HCT116 (cell line): ENCODE data around the gene SEC11A. TPM values are rescaled to one million over a fixed set of nuclear protein-coding genes. Genes with fewer than 3 reads are reported as not detected.
"Not testable (repeated sequence)": the region's sequence is repeated elsewhere in the genome, so short reads cannot be mapped to it uniquely, and the experiment has no call there.

Experiments used
- ATAC-seq: fragments of 200-7000 bp; cut with Tn5 transposase; 2 replicates; pipeline ENCODE4 v1.9.1; 2020; ENCODE audit warnings: mild to moderate bottlenecking, moderate library complexity
- BruUV-seq: library from RNA; stranded (reverse); fragments of 400-500 nt; replicated peaks from 2 replicates; lab custom pipeline; 2021; lab: Mats Ljungman, UMichigan
- CTCF ChIA-PET: fragments of 300-600 bp; sonication (Branson Sonifier 250); formaldehyde crosslinking; loops from one replicate; lab custom pipeline; 2021; ENCODE audit warnings: antibody characterized with exemption; lab: Charles Lee
- POLR2A ChIA-PET: fragments of 300-600, 350-600 bp; sonication (Branson Sonifier 250); formaldehyde crosslinking; loops from one replicate; lab custom pipeline; 2021; ENCODE audit warnings: antibody characterized with exemption; lab: Charles Lee
- RAD21 ChIA-PET, 2 experiments: fragments of 300-600 bp; sonication (Branson Sonifier 250); formaldehyde crosslinking; loops; one replicate each; lab custom pipeline; 2023; ENCODE audit warnings: low total read pairs in 2 of 2; ENCODE audit not compliant: uncharacterized antibody in 2 of 2, unreplicated experiment in 2 of 2, low non-redundant PET in 1 of 2; lab: Charles Lee
- DNase-seq: peaks from one replicate; pipeline ENCODE4 v3.0.0-alpha.2; 2010; ENCODE audit warnings: low read depth, low spot score
- H2AFZ ChIP-seq: fragments of 200-600 bp; shearing (Covaris generic), sonication (generic); 2 replicates; pipeline ENCODE4 v1.6.1; 2017; ENCODE audit warnings: low read depth, mixed run types, mixed read lengths, antibody characterized with exemption, low read length; ENCODE audit not compliant: poor library complexity, severe bottlenecking
- H3K27ac ChIP-seq: 2 replicates; pipeline ENCODE4 v1.5.1; 2012; ENCODE audit warnings: low read depth, low read length
- H3K27me3 ChIP-seq: fragments of 200-600 bp; sonication (generic); 2 replicates; pipeline ENCODE4 v1.6.1; 2016; ENCODE audit warnings: mixed run types, low read length, mixed read lengths; ENCODE audit not compliant: insufficient read depth
- H3K36me3 ChIP-seq, 2 experiments: fragments of 200-500 bp in 1 of 2; fragments of 200-600 bp in 1 of 2; sonication (Bioruptor generic) in 1 of 2; sonication (generic) in 1 of 2; 2 replicates each; pipeline versions ENCODE4 v1.5.1 to v1.6.1; 2014 to 2016; ENCODE audit warnings: low read length in 2 of 2, inconsistent platforms in 1 of 2, mixed read lengths in 1 of 2, mixed run types in 1 of 2; ENCODE audit not compliant: insufficient read depth in 2 of 2, control insufficient read depth in 1 of 2
- H3K4me1 ChIP-seq, 2 experiments: fragments of 200-600 bp in 1 of 2; sonication (generic) in 1 of 2; 2 replicates each; pipeline versions ENCODE4 v1.5.1 to v1.6.1; 2012 to 2017; ENCODE audit warnings: low read length in 2 of 2, inconsistent platforms in 1 of 2, mild to moderate bottlenecking in 1 of 2, mixed read lengths in 1 of 2, mixed run types in 1 of 2, moderate library complexity in 1 of 2; ENCODE audit not compliant: insufficient read depth in 2 of 2, control insufficient read depth in 1 of 2
- H3K4me2 ChIP-seq: fragments of 200-600 bp; sonication (generic); 2 replicates; pipeline ENCODE4 v1.6.1; 2017; ENCODE audit warnings: mixed run types, low read length, mixed read lengths
- H3K4me3 ChIP-seq, 2 experiments: fragments of 200-600 bp in 1 of 2; sonication (generic) in 1 of 2; replicated peaks in 1 of 2; 2 replicates each; pipeline ENCODE4 v1.5.1; 2011 to 2016; ENCODE audit warnings: low read length in 2 of 2, control low read depth in 1 of 2, low read depth in 1 of 2, mild to moderate bottlenecking in 1 of 2, mixed read lengths in 1 of 2, mixed run types in 1 of 2
- H3K79me2 ChIP-seq: fragments of 200-600 bp; sonication (generic); 2 replicates; pipeline ENCODE4 v1.6.1; 2017; ENCODE audit warnings: mild to moderate bottlenecking, mixed run types, low read length, moderate library complexity, mixed read lengths; ENCODE audit not compliant: insufficient read depth
- H3K9ac ChIP-seq: fragments of 200-600 bp; sonication (generic); 2 replicates; pipeline ENCODE4 v1.6.1; 2016; ENCODE audit warnings: low read length, mixed read lengths
- H3K9me2 ChIP-seq: fragments of 200-600 bp; sonication (generic), shearing (Covaris generic); 2 replicates; pipeline ENCODE4 v1.6.1; 2017; ENCODE audit warnings: mixed run types, mild to moderate bottlenecking, moderate library complexity; ENCODE audit not compliant: insufficient read depth
- H3K9me3 ChIP-seq, 2 experiments: fragments of 200-500 bp in 1 of 2; fragments of 200-600 bp in 1 of 2; sonication (Bioruptor generic) in 1 of 2; sonication (generic) in 1 of 2; 2 replicates each; pipeline ENCODE4 v1.6.1; 2014 to 2017; ENCODE audit warnings: low read length in 2 of 2, mixed read lengths in 2 of 2, inconsistent platforms in 1 of 2, low read depth in 1 of 2, mild to moderate bottlenecking in 1 of 2, mixed run types in 1 of 2, moderate library complexity in 1 of 2; ENCODE audit not compliant: control insufficient read depth in 1 of 2, insufficient read depth in 1 of 2
- H4K20me1 ChIP-seq: fragments of 200-600 bp; sonication (generic), shearing (Covaris generic); 2 replicates; pipeline ENCODE4 v1.6.1; 2017; ENCODE audit warnings: mixed run types, mild to moderate bottlenecking, moderate library complexity; ENCODE audit not compliant: insufficient read depth
- EZH2 ChIP-seq: fragments of 200-600 bp; sonication (generic); IDR thresholded peaks from 2 replicates; pipeline ENCODE4 v1.6.1; 2017; ENCODE audit warnings: antibody characterized with exemption, mixed run types
- POLR2A ChIP-seq: IDR thresholded peaks from 2 replicates; pipeline ENCODE4 v1.7.0; 2011; ENCODE audit warnings: borderline replicate concordance; ENCODE audit not compliant: insufficient read depth, insufficient read length; ENCODE audit errors: extremely low read depth
- SRF ChIP-seq: IDR thresholded peaks from 2 replicates; pipeline ENCODE4 v1.6.1; 2012; ENCODE audit warnings: low read depth
- intact Hi-C: fragments of 100-400 bp; cut with micrococcal nuclease; formaldehyde crosslinking; loops from 2 replicates; pipeline ENCODE4 v1.10.0; 2022
- total RNA-seq: library from RNA; stranded (reverse); gene quantifications from one replicate; pipeline ENCODE4 v1.2.1, GENCODE V29; 2021; ENCODE audit not compliant: unreplicated experiment

Gene SEC11A
- total RNA-seq, 1 experiment from 2014 or later, result 175 TPM

DNA sequence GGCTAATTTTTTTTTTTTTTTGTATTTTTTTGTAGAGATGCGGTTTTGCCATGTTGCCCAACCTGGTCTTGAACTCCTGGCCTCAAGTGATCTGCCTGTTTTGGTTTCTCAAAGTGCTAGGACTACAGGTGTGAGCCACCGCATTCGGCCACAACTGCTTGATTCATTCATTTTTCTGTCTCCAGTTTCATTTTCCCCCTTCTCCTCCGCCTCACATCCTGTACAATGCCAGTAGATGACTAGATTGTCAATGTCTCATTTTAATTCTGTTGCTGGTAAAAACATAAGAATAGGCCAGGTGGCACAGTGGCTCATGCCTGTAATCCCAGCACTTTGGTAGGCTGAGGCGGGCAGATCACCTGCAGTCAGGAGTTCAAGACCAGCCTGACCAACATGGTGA lies 20.4 kb upstream of the SEC11A start:
- ChIA-PET POLR2A (interaction anchor here (1.7 to 3.9 kb wide), 2 partner anchors 9 to 20 kb away, joined by 3 to 38 read pairs; partner anchors contain the start of gene SEC11A), CTCF (no interaction called here), RAD21 (no interaction called here)
- Histone ChIP-seq H3K79me2 (no peaks in the 10 kb centered on the region), H3K27ac (no peak overlapping the region), H3K4me1 (peaks cover 40 to 55% of the 10 kb centered on the region in 2 experiments), H3K27me3 (no peaks in the 10 kb centered on the region), H3K4me2 (peak overlapping the region; percentile 91), H4K20me1 (no peaks in the 10 kb centered on the region), H3K9me3 (no peaks in the 10 kb centered on the region), H3K9me2 (no peaks in the 10 kb centered on the region), H2AFZ (peak overlapping the region; percentile 88), H3K9ac (no peak overlapping the region), H3K36me3 (no peaks in the 10 kb centered on the region), H3K4me3 (no peak overlapping the region)
- no TSS peak for BruUV-seq
- intact Hi-C loops, result no loop called here
- TF ChIP-seq SRF (no peak), EZH2 (no peak)
- ATAC-seq (no peak), DNase-seq (no peak)

DNA sequence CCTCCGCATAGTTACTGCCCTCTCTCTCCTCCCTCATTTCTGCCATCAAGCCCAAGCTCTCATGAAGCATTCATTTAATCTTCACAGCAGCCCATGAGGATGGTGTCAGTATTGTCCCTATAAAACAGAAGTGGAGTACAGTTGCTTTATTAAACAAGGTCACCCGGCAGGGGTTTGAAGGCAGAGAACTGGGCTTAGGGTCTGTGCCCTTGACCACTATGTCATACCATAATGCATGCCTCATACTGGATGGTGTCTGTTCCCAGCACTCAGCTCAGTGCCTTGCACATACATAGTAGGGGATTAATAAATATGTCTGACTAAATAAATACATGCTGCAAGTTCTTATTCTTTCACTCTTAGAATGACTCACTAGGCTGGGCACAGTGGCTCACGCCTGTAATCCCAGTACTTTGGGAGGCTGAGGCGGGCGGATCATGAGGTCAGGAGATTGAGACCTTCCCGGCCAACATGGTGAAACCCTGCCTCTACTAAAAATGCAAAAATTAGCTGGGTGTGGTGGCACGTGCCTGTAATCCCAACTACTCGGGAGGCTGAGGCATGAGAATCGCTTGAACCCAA lies 19.6 kb upstream of the SEC11A start:
- CTCF ChIA-PET, result interaction anchor here (1.0 to 1.2 kb wide), 2 partner anchors 12 to 148 kb away, joined by 3 to 4 read pairs; no protein-coding TSS in a partner anchor
- TF ChIP-seq POLR2A, result peak; percentile 2
- TSS peak; percentile 86 for BruUV-seq
- H3K4me2 ChIP-seq, result peak overlapping the region; percentile 91
- H3K4me3 ChIP-seq, result peak overlapping the region; percentile 32 to 55
- intact Hi-C loops, result loop anchor here (1.0 kb wide), 1 partner anchor 19 kb away; the partner anchor contains the start of gene SEC11A
- not testable (repeated sequence) for H3K9me2 ChIP-seq, H3K27me3 ChIP-seq, H4K20me1 ChIP-seq, H3K79me2 ChIP-seq, DNase-seq, H3K36me3 ChIP-seq, H3K9me3 ChIP-seq
- ATAC-seq, result peak; percentile 57
- peak overlapping the region; percentile 88 for H2AFZ ChIP-seq
- RAD21 ChIA-PET, result interaction anchor here in 1 of 2 experiments (1.3 kb wide), 1 partner anchor 19 kb away, joined by 5 read pairs; no protein-coding TSS in a partner anchor
- POLR2A ChIA-PET, result interaction anchor here (0.5 to 3.9 kb wide), 7 partner anchors 8 to 177 kb away, joined by 3 to 38 read pairs (median 3); partner anchors contain the start of gene SEC11A
- peak overlapping the region; percentile 77 for H3K27ac ChIP-seq
- H3K9ac ChIP-seq, result peak overlapping the region; percentile 62
- peaks cover 40 to 55% of the 10 kb centered on the region in 2 experiments for H3K4me1 ChIP-seq
